Measurements from ENCODE around the gene GPD1L.

GRCh38 chr3:32216172-32216783, 109.9 kb downstream of the GPD1L start:
- TF ChIP-seq POLR2A (IDR thresholded peaks at IDR 0.05) = no peak
- TF ChIP-seq CTCF (IDR thresholded peaks at IDR 0.05) = no peak

Data from heart left ventricle (tissue), 13 donors.